MV-4-11 (cell line): Measurements from ENCODE around the gene DCC.

Experiments
- DNase-seq: peaks from one replicate; lab custom pipeline; 2025; lab: John Stamatoyannopoulos, UW

Gene DCC

GRCh38 chr18:52427521-52428175, 87.7 kb downstream of the DCC start:
- no peak for DNase-seq

DNA sequence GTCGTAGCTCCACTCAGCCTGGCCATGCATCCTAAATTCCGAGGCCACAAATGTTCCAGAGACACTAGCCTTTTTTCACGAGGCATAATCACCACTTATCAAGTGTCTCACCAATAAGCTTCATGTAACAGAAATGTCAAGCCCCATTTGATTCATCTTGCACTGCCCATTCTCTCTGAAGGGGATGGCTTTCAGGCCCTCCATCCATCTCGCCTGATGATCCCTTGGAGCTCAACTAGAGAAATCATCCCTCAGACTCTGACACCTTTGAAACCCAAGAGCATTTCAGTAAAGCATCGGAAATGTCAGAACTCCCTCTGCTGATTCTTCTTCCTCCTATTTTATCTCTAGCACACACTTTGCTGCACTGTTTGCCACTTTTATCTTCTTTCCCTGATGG, 91.7 kb downstream of the DCC start:
- DNase-seq = no peak

DNA sequence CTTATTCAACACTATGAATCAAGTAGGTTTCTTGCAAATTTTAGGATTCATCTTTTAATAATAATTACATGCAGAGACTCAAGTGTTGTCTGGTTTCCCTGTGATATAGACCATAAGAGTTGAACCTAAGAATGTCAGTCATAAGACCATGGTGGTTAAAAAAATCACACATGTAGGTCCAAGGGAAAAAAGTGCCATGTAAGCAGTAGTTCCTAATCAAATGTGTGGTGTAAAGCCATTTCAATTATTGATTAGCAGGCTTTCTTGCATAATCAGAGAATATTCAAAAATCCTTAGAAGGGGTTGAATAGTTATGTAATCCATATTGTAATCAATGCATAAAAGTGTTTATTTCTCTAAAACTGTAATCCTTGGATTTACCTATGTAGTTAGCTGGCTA, 93.8 kb downstream of the DCC start:
- no peak for DNase-seq

GRCh38 chr18:52435301-52435700, 95.3 kb downstream of the DCC start:
- DNase-seq = no peak

GRCh38 chr18:52437161-52437560, 97.2 kb downstream of the DCC start:
- DNase-seq = no peak

DNA sequence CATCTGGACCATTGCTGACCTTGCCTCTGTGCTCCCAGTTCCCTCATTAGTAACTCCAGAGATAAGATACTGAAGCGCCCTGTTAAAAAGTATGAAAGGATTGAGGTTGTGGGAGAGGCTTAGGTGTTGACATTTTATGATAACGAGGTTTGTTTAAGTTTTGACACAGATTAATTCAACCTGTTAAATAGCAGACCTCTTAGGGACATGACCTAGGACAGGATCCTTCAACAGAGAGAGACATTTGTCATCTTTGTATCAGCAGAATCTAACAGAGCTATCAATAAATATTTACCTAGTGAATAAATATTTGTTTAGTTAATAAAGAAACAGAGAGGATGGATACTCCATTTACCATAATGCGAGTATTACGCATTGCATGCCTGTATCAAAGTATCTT, 99.5 kb downstream of the DCC start:
- DNase-seq = no peak

DNA sequence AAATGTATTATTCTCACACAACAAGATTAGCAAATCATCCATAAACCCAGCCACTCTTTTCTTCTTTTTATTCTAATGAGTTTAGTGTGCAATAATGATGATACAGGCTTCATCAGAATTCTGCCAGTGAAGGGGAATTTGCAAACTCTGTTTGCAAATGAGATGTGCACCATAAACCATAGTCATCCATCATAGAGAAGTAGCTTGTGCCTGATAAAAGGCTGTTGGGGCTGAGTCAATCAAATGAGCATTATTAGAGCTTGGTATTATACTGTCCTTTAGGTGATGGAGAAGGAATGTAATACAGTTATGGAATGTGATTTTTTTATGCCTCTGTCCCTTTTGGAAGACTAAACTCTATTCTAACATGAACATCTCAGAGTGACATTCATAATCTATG, 101.8 kb downstream of the DCC start:
- no peak for DNase-seq

DNA sequence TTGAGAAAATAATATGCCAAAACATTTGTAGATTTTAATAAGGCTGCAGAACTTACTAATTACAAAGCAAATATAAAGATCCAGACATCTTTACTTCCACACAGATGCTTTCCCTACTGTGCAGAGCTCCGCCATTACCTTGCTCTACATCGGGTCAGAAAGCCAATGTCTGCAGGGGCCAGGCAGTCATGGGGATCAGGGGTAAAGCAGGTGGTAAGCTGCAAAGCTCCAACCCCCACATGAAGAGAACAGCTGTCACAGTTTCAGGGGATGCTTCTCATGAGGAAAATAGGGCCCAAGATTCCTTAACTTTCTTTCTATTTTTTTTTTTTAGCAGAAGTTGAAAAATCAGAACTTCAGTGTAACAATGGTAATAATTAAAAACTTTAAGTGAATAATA, 102.7 kb downstream of the DCC start:
- DNase-seq = no peak

GRCh38 chr18:52451256-52451655, 111.3 kb downstream of the DCC start:
- DNase-seq = no peak

DNA sequence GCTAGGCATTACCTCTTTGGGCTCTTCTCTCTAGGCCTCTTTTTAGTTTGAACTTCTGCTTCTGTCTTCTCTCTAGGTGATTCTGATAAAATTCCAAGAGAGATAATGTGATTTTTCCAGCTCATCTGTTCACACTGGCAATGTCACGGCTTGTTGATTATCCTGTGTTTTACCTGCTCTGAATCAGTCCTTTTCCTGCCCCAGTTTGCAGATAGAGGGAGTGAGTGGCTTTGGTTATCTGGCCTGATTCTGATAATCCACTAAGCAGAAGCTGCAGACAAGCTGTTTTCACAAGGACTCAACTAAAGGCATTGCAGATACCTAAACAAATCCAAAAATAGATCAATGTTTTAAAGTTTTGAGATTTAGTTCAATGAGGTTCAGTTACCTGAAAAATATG, 111.9 kb downstream of the DCC start:
- DNase-seq = no peak

DNA sequence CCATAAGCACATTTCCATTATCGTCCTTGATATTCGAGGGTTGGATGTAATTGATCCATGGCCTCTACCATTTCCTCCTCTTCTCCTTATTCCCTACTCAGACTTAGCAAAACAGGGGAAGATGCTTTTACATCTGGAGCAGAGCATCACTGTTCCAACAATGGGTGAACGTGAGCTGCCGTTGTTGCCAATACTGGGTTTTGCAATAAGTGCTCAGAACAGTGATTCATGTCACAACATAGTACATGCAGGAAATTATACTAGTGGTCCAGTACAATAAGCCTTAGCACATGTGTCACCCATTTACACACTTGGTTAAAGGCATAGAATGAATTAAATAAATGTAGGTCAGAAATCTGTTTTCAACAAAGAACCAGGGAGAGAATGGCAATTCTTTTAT, 112.4 kb downstream of the DCC start:
- no peak for DNase-seq

- no peak for DNase-seq
These were observed 119.9 kb downstream of the DCC start for GRCh38 chr18:52459890-52460289.

DNA sequence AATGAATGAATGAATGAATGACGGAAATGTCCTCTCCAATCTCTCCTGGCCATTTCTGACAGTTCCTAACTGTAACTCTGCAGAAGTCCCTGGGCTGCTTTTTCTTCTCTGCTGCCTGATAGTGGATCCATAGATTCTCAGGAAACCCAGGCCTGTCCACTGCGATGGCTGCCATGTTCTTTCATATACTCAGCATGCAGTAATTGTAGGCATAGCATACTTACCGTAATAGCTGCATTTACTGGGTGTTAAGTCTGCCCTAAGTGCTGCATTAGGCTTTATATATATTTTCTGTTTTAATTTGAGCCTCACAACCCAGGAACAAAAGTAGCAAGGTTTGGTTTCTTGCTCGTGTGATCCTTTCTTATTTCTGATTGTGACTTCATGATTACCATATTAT, 122.9 kb downstream of the DCC start:
- no peak for DNase-seq

- no peak for DNase-seq
These were observed 125.4 kb downstream of the DCC start for GRCh38 chr18:52465391-52465790.

DNA sequence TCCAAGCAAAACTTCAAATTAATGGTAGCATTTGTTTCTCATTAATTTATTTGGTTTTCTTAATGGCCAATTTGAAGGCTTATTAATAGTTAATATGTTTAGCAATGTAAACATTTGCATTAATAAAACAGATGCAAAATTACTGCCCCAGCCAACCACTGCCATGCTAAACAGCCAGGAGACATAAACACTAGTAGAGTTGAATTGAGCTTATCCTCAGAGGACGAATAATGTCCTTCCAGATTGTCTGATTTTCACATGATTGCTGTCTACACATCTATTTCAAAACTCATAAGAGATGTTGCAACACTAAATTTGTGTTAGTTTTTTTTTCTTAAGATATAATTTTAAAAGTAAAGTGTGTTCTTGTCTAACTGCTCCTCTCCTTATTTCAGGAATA, 128.5 kb downstream of the DCC start:
- DNase-seq = no peak

DNA sequence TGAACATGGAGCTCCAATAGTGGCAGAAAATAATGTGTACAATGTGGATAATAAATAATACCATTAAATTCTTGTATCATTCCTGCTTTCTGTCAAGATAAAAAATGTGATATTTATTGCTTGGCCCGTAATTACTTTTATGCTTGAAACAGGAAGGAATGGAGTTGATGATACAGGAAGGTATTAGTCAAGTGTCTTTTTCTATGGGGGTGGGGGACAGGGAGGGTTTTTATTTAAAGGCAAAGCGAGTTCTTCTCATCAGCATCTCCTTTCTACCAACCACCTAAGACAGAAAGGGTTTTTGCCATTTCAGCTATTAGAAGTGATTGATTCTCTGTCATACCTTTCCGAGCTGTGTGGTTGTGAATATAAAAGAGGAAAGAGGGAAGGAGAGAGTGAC, 135.3 kb downstream of the DCC start:
- DNase-seq = no peak

GRCh38 chr18:52481116-52481515, 141.1 kb downstream of the DCC start:
- no peak for DNase-seq

GRCh38 chr18:52484977-52485376, 145.0 kb downstream of the DCC start:
- no peak for DNase-seq

GRCh38 chr18:52486052-52486451, 146.1 kb downstream of the DCC start:
- no peak for DNase-seq

DNA sequence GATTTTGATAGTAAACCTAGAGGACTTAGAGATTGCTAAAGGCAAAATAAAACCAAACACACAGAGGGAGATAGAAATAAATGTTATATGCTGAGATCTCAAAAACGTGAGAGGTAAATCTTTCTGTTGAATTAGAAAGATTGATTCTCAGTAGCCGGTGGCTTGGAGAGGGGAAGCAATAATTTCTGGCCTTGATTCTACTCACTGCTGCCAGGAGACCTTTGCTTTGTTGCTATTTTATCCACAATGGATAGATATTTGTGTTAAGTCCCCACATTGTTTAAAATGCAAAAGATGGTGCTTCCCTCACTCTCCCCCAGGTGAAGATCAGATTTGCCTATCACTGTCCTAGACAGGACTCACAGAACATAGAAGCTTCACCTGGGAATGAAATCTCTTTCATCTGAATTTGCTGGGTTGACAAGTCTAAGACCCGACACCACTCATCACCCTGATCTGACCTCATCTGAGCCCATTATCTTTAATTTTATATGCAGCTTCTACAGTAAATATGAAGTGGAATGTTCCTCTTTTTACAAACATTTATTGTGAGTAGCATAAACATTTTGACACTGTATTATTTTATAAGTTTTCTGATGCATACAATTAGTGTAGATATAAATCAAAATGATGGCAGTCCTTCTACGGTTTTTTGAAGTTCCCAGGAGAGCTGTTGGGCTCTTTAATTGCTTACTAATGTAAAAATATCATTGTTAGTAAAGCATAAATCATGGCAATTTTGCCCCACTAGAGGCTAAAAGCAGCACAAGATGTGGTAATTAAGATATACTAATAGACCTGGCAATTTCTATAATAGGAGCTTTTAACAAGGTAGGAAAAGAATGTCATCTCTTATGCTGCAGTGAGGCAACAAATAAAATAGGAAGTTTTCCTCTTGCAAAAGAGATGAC, 149.7 kb downstream of the DCC start:
- DNase-seq = no peak

DNA sequence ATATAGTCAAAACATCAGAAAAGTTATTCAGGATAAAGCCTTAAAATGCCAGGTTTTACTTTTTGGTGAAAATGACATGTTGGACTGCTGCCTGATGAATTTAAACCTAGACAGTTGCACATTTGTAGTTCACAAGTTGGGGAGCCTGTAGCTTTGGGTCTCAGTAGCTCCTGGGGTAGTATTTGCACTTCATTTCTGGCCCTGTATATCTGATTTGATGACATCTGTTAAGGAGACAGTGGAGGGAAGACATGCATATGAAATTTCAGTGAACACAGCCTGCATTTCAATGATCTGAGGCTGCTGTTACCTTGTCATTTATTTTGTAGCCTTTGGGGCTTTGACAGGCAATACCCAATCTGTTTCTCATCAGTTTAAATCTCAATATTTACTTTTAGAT, 156.4 kb downstream of the DCC start:
- no peak for DNase-seq

DNA sequence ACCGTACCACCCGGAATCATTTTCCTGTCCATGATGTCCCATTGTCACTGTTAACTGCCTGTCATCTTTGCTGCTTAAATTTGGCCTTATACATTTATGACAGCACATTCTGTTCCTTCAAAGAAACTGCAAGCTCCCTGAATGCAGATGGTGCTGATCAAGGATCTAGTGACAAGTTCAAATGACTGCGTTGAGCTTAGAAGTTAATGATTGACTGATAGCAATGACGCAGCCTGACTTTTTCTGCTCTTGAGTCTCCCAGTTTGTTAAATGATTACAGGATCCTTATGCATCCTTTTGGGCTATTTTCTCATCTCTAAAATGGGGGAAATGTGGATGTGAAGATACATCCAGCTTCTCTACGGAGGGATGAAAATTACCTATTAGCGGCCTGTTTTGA, 159.0 kb downstream of the DCC start:
- no peak for DNase-seq

DNA sequence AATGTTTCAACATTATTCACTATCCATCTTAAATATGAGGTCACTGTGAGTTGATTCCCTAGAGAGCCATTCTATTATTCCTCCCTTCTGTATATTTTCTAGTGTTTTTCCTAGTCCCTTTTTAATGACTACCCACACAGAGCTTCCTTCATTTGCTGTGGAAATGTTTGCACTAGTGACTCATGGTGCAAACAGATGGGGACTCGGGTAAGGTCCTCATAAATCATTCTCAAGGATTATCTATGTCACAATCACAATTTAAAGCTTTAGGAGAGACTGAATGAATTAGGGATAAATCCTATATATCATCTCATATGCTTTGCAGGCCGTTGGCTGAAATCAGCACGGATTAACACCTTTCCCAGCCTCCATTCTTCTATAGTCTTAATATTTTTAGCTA, 159.6 kb downstream of the DCC start:
- DNase-seq = peak; percentile 8

GRCh38 chr18:52504589-52504988, 164.6 kb downstream of the DCC start:
- no peak for DNase-seq
